NCI-H1417 treated with DMSO at 0.1 percent for 48 hours (cell line): ENCODE results near the gene ECI2.
"Not testable (repeated sequence)": the region's sequence is repeated elsewhere in the genome, so short reads cannot be mapped to it uniquely, and the experiment has no call there.

Source experiments
- DNase-seq: peaks from one replicate; lab custom pipeline; 2025; lab: John Stamatoyannopoulos, UW

The ECI2 gene

DNA sequence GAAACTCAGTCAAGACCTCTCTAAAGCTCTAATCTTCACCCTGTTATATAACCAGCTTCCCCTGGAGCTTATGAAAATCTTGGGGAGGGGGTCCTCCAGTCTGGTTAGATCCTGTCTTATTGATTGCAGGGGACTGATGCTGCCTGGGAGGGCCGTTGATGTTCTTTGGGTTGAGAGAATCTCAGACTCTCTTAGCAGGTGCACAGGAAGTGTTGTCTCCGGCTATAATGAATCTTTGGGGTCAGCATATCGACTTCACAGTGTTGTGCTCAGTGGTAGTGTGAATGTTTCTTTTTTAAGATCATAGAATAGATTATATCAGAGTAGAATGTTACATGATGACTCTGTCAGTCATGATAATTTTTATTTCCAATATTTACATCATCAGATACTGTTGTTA, 2.8 kb upstream of the ECI2 start:
- no peak for DNase-seq

DNA sequence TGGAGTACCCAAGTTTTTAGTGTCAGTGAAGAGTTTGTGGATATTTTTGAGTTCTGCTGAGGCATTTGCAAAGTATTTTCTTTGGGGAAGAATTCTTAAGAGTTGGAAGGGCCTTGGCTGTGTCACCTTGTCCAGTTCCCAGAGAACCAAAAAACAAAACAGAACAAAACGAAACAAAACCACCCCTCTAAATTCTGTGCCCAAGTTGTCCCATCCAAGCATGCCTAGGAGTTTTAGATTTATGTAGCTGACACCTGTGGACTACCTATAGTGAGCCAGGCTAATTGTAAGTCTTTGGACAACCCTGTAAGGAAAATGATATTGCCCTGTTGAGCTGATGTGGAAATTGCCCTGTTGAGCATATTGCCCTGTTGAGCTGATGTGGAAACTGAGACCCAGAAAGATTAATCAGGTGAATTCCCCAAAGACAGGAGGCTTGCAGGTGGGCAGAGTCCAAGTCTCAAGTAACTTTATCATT, 1.0 kb upstream of the ECI2 start:
- DNase-seq, result no peak

DNA sequence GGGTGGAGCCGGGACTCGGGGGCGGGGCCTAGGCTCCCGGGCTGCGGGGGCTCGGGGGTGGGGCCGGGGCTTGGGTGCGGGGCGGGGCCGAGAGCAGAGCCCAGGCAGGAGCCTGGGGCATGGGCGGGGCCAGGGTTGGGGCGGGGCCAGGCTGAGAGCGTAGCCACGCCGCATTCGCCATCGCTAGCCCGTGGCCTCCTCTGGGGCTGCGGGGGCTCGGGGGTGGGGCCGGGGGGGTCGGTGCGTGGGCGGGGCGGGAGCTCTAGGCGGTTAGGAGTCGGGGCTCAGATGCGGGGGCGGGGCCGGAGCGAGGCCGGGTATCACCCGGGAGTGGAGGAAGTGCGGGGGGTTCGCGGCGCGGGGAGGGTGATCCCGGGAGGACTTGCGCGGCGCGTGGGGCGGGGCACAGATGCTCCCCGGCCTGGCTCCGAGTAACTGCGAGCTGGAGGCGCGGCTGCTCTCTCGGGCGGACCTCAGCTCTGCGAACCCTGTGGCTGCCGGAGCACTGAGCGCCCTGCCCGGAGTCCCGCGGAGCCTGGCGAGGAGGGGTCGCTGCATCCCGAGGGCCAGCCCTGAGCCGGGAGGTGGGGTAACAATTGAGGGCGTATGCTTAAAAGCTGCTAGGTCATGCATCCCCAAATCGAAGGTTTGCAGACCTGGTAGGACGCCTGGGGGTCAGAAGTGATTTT, 434 bp upstream of the ECI2 start:
- DNase-seq, result peak; percentile 86

DNA sequence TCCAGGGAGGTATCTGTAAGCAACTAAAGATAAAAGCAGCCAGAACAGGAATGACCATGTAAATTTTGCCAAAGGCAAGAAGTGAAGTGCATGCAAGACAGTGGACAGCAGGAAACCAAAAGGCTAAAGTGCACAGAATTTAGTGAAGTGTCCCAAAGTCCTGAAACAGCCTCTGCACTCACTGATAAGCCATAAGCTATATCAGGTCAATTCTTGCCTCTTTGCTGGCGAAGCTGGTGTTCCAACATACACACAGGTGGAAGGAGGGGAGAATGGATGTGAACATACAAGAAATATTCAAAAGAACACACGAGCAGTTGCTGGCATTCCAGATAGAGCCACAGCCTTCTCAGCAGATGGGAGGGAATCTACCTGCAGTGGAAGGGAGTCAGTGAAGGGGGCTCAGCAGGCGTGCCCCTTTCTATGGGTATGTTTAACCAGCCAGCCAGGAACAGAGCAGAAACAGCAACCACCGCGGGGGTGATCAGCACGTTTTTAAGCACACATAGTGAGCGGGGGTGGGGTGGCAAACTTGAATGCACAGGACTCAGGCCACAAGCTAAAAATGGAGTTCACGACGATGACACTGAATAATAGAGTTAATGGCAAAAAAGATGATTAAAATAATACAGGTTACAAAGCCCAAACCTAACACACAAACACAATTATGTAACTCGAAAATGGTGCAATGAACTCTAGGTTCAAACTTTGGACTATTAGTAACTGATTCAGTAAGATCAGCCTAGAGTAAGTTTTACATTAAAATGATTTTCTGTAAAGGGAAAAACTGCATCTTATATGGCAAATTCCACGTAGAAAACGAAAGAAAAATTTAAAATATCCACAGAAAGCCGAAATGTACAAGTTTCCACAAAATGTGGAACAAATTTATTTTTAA, 1.2 kb downstream of the ECI2 start:
- DNase-seq, result no peak

DNA sequence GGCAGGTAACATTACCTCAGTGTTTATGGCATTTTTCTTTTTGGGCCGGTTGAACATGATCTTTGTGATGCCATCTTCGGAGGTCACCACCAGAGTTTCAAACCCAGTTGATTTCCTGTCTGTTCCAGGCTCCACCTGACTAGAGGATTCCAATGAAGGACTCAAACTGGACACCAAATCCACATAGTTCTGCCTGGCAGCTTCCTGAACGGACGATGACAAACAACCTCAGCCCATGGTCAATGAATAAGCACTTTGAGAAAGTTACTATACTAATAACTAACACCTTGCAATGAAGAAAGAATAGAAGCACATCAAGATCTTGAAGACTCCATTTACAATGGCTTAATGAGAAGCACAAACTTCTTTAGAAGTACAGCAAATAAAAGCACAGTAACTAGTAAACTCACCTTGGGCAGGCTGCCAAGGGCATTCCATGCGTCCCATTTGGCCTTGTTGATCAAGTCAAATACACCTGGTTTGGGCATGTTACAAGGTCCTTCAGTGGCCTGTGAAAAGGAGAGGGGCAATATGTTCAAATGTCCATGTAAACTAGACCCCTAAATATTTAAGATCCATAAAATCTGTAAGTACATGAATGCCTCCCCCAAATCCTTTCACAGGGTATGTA, 4.9 kb downstream of the ECI2 start:
- DNase-seq, result no peak

DNA sequence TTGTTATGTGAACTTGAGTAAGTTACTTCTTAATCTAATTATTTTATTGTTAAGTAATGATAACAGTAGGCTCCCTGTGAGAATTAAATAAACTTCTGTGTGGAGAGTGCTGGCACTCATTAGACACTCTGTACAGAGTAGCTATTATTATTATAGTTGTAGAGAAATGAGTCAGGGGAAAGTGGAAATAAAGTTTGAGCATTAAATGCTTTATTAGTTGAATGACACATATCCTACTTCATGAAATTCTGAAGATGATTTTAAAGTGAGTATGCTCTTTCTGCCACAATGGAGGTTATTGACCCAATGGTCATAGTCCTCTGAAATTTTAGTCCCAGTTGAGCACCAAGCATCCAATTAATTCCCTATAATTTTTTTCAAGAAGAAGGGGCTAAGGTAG, 5.9 kb downstream of the ECI2 start:
- no peak for DNase-seq

DNA sequence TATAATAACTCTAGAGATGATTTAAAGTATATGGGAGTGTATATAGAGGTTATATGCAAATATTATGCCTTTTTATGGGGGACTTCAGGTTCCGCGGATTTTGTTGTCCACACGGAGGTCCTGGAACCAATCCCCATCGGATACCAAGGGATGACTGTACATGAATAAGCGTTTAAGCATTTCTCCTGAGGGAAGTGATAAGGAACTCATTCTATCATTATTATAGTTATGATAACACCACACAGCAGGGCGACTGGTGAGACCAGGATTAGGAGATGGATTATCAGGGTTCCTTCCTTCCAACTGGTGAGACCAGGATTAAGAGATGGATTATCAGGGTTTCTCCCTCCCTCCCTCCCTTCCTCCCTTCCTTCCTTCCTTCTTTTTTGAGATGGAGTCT, 6.6 kb downstream of the ECI2 start:
- no peak for DNase-seq

DNA sequence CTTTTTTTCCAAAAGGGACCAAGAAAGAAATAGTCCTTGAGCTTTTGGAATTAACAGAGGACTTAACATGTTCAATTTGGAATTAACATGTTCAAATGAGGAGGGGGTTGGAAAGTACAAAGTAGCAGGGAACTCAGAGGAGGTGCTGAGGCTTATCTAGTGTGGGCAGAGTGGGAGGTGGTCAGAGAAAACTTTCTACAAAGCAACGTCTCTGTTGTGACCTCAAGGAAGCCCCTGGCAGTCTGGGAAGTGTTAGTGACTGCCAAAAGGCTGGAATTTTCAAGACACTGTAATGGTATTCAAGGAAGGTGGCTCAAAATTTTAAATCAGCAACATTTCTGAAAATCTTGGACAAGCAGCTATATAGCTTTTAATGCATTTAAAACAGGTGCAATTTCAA, 7.3 kb downstream of the ECI2 start:
- DNase-seq, result no peak

DNA sequence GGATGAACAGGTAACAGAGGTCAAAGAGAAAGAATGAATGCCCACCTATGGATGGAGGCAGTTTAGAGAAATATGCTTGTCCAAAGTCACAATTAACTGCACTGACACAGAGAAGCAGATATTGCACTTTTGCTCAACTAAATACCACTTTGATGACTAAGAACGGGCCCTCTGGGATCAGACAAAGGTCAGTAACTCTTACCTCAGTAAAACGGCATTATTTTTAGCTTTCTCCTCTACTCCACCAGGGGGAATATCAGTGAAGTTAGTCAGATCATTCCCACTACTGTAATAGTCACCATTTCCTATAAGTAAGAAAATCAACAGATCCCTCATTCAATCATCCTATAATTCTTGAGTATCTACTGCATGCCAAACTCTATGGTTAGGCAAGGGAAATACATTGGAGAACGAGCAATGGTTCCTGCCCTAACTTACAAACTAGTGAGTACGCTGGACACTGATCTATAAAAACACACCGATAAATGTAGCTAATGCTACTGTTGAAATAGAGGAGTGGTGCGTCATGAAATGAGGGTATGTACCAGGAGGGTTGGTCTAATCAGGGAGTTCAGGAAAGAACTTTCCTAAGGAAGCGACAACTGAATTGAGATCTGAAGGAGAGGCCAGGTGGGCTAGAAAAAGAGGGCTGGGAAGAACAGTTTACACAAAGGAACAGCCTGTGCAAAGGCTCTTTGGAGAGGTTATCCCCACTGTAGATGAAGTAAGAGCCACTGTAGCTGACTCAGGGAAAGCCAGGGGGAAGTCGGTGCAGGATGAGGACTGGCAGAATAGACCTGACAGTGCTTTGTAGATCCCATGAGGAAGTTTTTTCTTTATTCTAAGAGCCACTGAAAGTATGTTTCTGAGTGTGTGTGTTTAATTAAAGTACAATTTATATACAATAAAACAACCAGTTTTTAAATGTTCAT, 9.2 kb downstream of the ECI2 start:
- no peak for DNase-seq

DNA sequence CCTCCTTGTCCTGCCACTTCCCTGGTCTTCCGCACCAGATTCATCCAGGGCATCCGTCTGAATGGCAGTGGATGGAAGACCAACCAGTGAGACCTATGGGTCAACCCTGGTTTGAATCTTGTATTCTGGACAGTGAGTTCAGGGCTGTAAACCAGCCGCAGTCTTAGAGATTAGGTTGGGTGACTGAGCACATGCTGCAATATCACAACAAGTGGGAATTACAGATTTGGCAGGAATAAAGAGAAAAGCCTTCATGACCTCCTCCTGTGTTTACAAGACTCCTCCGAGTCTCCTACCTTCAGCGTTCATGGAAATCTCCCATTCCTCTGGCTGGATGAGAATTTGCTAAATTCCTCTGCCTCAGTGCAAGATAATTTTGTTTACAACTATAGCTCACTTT, 9.9 kb downstream of the ECI2 start:
- no peak for DNase-seq

DNA sequence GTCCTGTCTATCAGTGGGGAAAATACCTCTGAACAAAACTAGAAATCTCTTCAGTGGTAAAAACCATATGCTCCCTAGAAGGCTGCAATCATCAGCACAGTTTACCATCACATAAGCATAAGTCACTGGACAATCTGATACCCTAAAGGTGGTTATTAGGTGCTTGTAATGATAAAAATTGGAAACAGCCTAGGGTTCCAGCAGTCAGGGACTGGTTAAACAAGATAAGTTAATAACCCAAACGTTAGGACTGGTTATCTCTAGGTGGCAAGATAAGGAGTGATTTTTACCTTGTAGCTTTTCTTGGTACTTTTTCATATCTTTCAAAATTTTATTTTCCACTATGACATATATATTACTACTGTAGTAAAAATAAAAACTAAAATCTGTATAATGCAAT, 11.0 kb downstream of the ECI2 start:
- no peak for DNase-seq

DNA sequence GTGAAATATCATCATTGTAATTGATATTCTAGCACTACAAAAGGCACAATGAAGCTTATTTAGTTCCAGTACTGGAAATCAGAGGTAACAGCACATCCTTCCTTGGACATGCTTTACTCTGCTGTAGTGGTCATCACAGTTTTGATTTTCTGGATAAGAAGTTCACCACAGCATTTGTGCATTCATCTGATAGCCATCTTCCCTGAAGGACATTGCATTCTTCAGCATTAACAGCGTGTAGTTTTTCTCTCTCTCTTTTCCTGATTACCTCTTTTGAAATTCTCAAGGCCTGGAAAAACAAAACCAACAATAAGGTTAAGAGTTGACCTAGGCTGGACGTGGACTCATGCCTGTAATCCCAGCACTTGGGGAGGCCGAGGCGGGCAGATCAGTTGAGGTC, 19.6 kb downstream of the ECI2 start:
- DNase-seq, result no peak

DNA sequence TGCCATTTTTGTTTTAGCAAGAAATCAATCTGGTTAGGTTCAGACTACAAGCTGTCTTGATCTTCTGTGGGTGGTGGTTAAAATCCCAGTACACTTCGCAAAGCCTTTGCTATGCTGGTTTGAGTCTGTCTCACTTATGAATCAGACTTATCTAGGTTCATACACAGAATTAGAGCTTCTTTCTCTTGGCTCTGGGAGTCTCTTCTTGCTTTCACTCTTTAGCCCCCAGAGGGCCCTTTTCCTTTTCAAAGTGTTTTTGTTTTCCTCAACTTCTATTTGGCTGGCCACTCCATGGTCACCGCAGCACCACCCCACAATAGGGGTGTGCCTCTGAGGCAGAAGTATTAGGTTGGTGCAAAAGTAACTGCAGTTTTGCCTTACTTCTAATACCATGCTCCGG, 21.3 kb downstream of the ECI2 start:
- no peak for DNase-seq

DNA sequence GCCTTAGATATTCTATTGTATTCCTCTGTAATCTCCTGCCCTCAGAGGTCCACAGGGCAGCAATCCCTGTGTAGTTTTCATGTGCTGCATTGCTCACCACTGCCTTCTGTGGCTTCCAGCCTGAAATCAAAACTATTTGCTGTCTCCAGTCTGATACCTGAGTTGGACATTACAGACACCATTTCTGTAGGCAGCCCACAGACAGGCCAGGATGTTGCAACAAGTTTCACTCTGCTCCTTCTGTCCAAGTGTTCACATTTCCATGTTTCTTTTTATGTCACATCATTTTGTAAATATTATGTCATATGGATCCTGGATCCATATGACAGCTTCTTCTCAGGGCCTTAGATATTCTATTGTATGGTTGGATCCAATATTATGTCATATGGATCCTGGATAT, 21.7 kb downstream of the ECI2 start:
- DNase-seq, result no peak

DNA sequence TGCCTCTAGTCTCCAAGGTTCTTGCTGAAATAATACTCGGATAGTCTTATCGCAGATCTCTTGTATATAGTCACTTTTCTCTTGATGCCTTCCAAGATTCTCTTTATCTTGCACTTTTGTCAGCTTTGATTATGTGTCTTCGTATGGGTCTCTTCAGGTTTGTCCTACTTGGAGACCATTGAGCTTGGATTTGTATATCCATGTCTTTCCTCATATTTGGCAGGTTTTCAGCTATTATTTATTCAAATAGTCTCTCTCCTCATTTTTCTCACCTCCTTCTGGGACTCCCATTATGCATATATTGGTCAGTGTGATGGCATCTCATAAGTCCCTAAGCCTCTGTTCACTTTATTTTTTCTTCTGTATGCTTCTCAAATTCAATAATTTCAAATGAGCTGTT, 23.0 kb downstream of the ECI2 start:
- DNase-seq, result no peak

DNA sequence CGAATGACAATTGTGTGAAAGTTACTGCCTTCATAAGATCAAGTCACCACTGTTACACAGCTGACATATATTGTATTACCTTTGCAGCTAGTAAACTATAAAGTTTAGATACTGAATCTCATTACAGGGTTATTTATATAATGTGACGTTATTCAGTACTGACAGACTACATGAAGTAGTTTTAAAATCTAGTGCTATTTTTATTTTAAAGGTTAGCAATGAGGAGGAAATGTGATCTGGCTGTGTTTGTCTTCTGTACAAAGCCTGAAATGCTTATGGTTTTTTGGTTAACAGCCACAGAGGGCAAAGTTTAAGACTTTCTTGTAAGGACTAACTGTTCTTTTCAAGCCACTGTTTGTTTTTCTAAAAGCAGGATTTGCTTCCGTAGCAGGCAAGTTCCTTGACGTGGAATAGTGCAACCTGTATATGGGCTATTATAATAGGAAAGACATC, 26.0 kb downstream of the ECI2 start:
- not testable (repeated sequence) for DNase-seq

DNA sequence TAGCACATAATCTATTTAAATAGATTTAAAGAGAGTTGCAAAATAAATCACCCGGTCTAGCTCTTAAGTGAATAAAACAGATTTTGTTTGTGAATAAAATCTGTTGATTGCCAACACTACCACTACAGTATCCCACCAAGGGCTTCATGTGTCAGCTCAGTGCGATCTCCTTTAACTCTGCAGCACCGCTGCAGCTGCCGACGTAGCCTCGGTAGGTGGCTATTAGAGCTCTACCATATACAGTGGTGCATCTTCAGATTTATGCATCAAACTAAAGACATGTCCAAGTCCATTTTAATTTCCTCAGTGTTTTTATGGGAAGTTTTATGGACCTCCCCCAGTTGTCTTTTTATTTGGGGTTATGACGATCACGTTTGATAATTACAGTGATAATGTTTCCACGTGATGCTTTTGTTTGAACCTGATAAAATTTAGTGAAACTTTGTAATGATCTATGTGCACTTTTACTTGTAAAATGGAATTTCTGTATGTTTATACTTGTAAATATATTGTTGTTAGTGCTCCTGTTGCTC, 26.7 kb downstream of the ECI2 start:
- DNase-seq, result no peak

DNA sequence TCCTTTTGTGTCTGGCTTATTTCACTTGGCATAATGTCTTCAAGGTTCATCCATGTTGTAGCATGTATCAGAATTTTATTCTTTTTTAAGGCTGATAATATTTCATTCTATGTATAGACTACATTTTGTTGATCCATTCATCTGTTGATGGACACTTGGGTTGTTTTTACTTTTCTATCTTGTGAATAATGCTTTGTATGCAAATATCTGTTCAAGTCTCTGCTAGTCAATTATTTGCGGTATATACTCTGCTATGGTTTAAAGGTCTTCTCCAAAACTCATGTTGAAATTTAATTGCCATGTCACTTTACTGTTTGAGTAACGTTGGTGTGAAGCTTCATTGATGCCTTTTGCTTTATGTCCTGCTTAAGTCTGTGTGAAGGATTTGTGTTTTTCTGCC, 27.5 kb downstream of the ECI2 start:
- DNase-seq, result no peak

DNA sequence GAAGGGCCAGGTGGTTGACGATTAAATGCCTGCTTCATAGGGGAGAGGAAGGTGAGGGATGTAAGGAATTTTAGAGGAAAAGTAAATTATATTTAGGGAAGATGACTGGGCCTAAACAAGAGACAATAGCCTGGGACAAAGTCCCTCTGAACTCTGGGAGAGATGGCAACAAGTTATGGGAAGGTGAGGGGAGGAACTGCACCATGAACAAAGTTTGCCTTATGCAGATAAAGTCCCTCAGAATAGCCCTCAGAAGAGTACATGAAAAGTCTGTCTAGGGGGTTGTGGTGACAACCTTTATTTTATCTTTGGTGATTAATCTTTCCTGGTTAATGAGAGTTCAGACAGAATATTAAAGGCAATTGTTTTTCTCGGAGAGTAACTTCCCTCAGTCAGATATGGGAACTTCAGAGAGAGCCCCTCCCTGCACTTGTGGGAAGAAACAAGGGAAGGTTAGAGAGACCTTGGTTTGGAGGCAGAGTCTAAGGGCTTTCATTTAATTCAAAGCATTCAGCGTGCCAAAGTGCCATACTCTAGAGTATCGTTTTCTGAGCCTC, 29.3 kb downstream of the ECI2 start:
- DNase-seq, result no peak

DNA sequence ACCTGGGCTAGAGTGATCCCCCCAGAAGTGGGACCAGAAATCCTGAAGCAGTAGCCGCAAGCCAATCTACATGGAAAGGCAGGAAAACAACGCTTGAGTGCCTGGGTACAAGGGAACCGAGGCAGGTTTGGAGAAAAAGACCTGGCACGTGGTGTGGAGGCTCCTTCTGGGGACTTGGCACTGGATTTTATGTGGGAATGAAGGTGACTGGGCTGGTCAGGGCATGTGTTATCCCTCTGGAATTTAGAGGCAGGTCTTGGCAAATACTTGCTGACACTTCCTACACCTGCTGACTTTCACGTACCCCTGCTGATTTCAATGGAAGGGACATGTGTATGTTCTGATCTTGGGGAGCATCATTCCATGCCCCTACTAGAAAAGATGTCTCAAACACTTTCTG, 31.4 kb downstream of the ECI2 start:
- DNase-seq, result no peak

DNA sequence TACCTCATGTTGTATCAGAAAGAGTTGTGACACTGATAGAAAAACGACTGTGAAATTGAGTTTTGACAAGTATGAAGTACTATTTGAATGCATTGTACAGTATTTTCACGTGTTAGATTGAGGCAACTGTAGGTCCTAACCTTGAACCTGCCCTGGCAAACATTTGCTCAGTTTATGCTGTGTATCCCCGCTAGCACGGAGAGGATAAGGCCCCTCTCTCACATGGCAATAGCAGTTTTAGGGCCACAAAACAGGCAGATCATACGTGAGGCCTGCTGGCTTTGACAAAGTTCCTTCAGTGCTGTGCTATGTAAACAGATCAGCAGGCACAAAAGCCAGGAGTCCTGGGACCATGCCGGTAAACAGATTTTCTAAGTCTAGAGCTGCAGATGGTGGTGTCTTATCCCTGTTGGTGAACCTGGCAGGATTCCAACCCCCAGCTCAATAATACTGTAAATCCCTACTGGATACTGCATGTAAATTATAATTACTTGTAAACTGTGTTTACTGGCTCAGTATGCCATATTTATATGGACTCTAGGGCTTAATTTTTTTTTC, 32.6 kb downstream of the ECI2 start:
- no peak for DNase-seq
